SK-N-SH treated with all-trans-retinoic acid at 6 μM for 48 hours (cell line): ENCODE data around the gene ELP4.

Experiments used
- ATAC-seq: fragments of 200-7000 bp; cut with Tn5 transposase; 3 replicates; pipeline ENCODE4 v1.9.1; 2020; ENCODE audit warnings: mild to moderate bottlenecking, moderate library complexity
- ARNTL ChIP-seq: fragments of 450-650 bp; formaldehyde crosslinking; IDR thresholded peaks from 2 replicates; pipeline ENCODE4 v1.5.0; 2020; ENCODE audit warnings: low read depth, mild to moderate bottlenecking, moderate library complexity, borderline replicate concordance
- BACH2 ChIP-seq: fragments of 250-450 bp; sonication (Bioruptor Pico); IDR thresholded peaks from 2 replicates; pipeline ENCODE4 v1.9.0; 2021; ENCODE audit warnings: mild to moderate bottlenecking, borderline replicate concordance
- CREB5 ChIP-seq: fragments of 250-450 bp; sonication (Bioruptor Pico); IDR thresholded peaks from 2 replicates; pipeline ENCODE4 v1.5.1; 2020; ENCODE audit warnings: low read depth, mild to moderate bottlenecking, moderate library complexity
- ESRRG ChIP-seq: fragments of 250-450 bp; sonication (Bioruptor Pico); IDR thresholded peaks from 2 replicates; pipeline ENCODE4 v1.6.1; 2021; ENCODE audit warnings: mild to moderate bottlenecking
- GLIS3 ChIP-seq: fragments of 250-450 bp; sonication (Bioruptor Pico); IDR thresholded peaks from 2 replicates; pipeline ENCODE4 v1.5.0; 2020; ENCODE audit warnings: mild to moderate bottlenecking, moderate library complexity
- ISL1 ChIP-seq: fragments of 250-450 bp; sonication (Bioruptor Pico); IDR thresholded peaks from 2 replicates; pipeline ENCODE4 v2.1.2; 2022; ENCODE audit warnings: mild to moderate bottlenecking, moderate library complexity
- OSR1 ChIP-seq: fragments of 250-450 bp; sonication (Bioruptor Pico); IDR thresholded peaks from 2 replicates; pipeline ENCODE4 v1.8.0; 2022; ENCODE audit warnings: moderate library complexity, mild to moderate bottlenecking, inconsistent platforms
- PPARA ChIP-seq: fragments of 250-450 bp; sonication (Bioruptor Pico); IDR thresholded peaks from 2 replicates; pipeline ENCODE4 v1.5.0; 2020; ENCODE audit warnings: mild to moderate bottlenecking, borderline replicate concordance
- RARB ChIP-seq: fragments of 250-450 bp; sonication (Bioruptor Pico); IDR thresholded peaks from 2 replicates; pipeline ENCODE4 v1.8.0; 2021; ENCODE audit warnings: mild to moderate bottlenecking, moderate library complexity
- SNAI2 ChIP-seq: fragments of 250-450 bp; sonication (Bioruptor Pico); IDR thresholded peaks from 2 replicates; pipeline ENCODE4 v1.5.0; 2020; ENCODE audit warnings: mild to moderate bottlenecking, moderate library complexity
- TCF4 ChIP-seq: fragments of 250-450 bp; sonication (Bioruptor Pico); IDR thresholded peaks from 2 replicates; pipeline ENCODE4 v1.8.0; 2021; ENCODE audit warnings: mild to moderate bottlenecking, moderate library complexity, borderline replicate concordance
- TOX ChIP-seq: fragments of 250-450 bp; sonication (Bioruptor Pico); IDR thresholded peaks from 2 replicates; pipeline ENCODE4 v1.8.0; 2021; ENCODE audit warnings: mild to moderate bottlenecking, moderate library complexity, borderline replicate concordance
- ZC3H10 ChIP-seq: fragments of 250-450 bp; sonication (Bioruptor Pico); IDR thresholded peaks from 2 replicates; pipeline ENCODE4 v1.5.1; 2021; ENCODE audit warnings: mild to moderate bottlenecking, moderate library complexity
- ZFP3 ChIP-seq: fragments of 250-450 bp; sonication (Bioruptor Pico); IDR thresholded peaks from 2 replicates; pipeline ENCODE4 v1.5.0; 2020; ENCODE audit warnings: mild to moderate bottlenecking, moderate library complexity
- ZFP30 ChIP-seq: fragments of 450-650 bp; formaldehyde crosslinking; IDR thresholded peaks from 2 replicates; pipeline ENCODE4 v1.5.0; 2022; ENCODE audit warnings: mild to moderate bottlenecking, moderate library complexity
- ZNF565 ChIP-seq: fragments of 450-650 bp; formaldehyde crosslinking; conservative IDR thresholded peaks from 2 replicates; pipeline ENCODE4 v1.5.0; 2020; ENCODE audit warnings: low read depth, mild to moderate bottlenecking, moderate library complexity
- ZNF70 ChIP-seq: fragments of 450-650 bp; formaldehyde crosslinking; IDR thresholded peaks from 2 replicates; pipeline ENCODE4 v1.5.0; 2020; ENCODE audit warnings: mild to moderate bottlenecking, moderate library complexity
- ZNF8 ChIP-seq: fragments of 450-650 bp; formaldehyde crosslinking; IDR thresholded peaks from 2 replicates; pipeline ENCODE4 v1.5.0; 2020; ENCODE audit warnings: mild to moderate bottlenecking, moderate library complexity
- TF ChIP-seq, protein P1 (sequence below): fragments of 250-450 bp; sonication (Bioruptor Pico); IDR thresholded peaks from 2 replicates; pipeline ENCODE4 v1.5.1; 2021; ENCODE audit warnings: mild to moderate bottlenecking, moderate library complexity
- TF ChIP-seq, protein P2 (sequence below): fragments of 250-450 bp; sonication (Bioruptor Pico); IDR thresholded peaks from 2 replicates; pipeline ENCODE4 v1.8.0; 2021; ENCODE audit warnings: low read depth, mild to moderate bottlenecking, moderate library complexity, borderline replicate concordance
- TF ChIP-seq, protein P3 (sequence below): fragments of 250-450 bp; sonication (Bioruptor Pico); IDR thresholded peaks from 2 replicates; pipeline ENCODE4 v1.5.0; 2020; ENCODE audit warnings: mild to moderate bottlenecking, moderate library complexity
- TF ChIP-seq, protein P4 (sequence below): fragments of 250-450 bp; sonication (Bioruptor Pico); IDR thresholded peaks from 2 replicates; pipeline ENCODE4 v1.8.0; 2020; ENCODE audit warnings: mild to moderate bottlenecking, moderate library complexity, borderline replicate concordance

Gene ELP4

GRCh38 chr11:31646216-31646615 is 136.6 kb downstream of the ELP4 start:
- no peak for TF ChIP-seq ZNF565 (CRISPR knock-in tag)
- no peak for TF ChIP-seq ARNTL
- TF ChIP-seq ZFP30 (CRISPR knock-in tag), result no peak
- TF ChIP-seq OSR1, result no peak
- no peak for TF ChIP-seq TOX
- no peak for TF ChIP-seq PPARA (CRISPR knock-in tag)
- TF ChIP-seq, all 23 proteins: peak for 0
- no peak for ATAC-seq

GRCh38 chr11:31649129-31649966 is 139.8 kb downstream of the ELP4 start:
- TF ChIP-seq OSR1, result no peak
- TF ChIP-seq ZNF8, result no peak
- TF ChIP-seq, protein P1, sequence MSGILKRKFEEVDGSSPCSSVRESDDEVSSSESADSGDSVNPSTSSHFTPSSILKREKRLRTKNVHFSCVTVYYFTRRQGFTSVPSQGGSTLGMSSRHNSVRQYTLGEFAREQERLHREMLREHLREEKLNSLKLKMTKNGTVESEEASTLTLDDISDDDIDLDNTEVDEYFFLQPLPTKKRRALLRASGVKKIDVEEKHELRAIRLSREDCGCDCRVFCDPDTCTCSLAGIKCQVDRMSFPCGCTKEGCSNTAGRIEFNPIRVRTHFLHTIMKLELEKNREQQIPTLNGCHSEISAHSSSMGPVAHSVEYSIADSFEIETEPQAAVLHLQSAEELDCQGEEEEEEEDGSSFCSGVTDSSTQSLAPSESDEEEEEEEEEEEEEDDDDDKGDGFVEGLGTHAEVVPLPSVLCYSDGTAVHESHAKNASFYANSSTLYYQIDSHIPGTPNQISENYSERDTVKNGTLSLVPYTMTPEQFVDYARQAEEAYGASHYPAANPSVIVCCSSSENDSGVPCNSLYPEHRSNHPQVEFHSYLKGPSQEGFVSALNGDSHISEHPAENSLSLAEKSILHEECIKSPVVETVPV (CRISPR knock-in tag), result no peak
- TF ChIP-seq CREB5 (CRISPR knock-in tag), result no peak
- no peak for TF ChIP-seq RARB (CRISPR knock-in tag)
- TF ChIP-seq ISL1 (CRISPR knock-in tag), result no peak
- TF ChIP-seq, protein P2, sequence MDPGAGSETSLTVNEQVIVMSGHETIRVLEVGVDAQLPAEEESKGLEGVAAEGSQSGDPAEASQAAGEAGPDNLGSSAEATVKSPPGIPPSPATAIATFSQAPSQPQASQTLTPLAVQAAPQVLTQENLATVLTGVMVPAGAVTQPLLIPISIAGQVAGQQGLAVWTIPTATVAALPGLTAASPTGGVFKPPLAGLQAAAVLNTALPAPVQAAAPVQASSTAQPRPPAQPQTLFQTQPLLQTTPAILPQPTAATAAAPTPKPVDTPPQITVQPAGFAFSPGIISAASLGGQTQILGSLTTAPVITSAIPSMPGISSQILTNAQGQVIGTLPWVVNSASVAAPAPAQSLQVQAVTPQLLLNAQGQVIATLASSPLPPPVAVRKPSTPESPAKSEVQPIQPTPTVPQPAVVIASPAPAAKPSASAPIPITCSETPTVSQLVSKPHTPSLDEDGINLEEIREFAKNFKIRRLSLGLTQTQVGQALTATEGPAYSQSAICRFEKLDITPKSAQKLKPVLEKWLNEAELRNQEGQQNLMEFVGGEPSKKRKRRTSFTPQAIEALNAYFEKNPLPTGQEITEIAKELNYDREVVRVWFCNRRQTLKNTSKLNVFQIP (CRISPR knock-in tag), result no peak
- TF ChIP-seq SNAI2, result no peak
- TF ChIP-seq ESRRG (CRISPR knock-in tag), result no peak
- TF ChIP-seq ZFP30 (CRISPR knock-in tag), result no peak
- no peak for TF ChIP-seq ARNTL
- no peak for TF ChIP-seq PPARA (CRISPR knock-in tag)
- TF ChIP-seq, protein P3, sequence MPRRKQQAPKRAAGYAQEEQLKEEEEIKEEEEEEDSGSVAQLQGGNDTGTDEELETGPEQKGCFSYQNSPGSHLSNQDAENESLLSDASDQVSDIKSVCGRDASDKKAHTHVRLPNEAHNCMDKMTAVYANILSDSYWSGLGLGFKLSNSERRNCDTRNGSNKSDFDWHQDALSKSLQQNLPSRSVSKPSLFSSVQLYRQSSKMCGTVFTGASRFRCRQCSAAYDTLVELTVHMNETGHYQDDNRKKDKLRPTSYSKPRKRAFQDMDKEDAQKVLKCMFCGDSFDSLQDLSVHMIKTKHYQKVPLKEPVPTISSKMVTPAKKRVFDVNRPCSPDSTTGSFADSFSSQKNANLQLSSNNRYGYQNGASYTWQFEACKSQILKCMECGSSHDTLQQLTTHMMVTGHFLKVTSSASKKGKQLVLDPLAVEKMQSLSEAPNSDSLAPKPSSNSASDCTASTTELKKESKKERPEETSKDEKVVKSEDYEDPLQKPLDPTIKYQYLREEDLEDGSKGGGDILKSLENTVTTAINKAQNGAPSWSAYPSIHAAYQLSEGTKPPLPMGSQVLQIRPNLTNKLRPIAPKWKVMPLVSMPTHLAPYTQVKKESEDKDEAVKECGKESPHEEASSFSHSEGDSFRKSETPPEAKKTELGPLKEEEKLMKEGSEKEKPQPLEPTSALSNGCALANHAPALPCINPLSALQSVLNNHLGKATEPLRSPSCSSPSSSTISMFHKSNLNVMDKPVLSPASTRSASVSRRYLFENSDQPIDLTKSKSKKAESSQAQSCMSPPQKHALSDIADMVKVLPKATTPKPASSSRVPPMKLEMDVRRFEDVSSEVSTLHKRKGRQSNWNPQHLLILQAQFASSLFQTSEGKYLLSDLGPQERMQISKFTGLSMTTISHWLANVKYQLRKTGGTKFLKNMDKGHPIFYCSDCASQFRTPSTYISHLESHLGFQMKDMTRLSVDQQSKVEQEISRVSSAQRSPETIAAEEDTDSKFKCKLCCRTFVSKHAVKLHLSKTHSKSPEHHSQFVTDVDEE (CRISPR knock-in tag), result no peak
- TF ChIP-seq TCF4 (CRISPR knock-in tag), result no peak
- TF ChIP-seq, protein P4, sequence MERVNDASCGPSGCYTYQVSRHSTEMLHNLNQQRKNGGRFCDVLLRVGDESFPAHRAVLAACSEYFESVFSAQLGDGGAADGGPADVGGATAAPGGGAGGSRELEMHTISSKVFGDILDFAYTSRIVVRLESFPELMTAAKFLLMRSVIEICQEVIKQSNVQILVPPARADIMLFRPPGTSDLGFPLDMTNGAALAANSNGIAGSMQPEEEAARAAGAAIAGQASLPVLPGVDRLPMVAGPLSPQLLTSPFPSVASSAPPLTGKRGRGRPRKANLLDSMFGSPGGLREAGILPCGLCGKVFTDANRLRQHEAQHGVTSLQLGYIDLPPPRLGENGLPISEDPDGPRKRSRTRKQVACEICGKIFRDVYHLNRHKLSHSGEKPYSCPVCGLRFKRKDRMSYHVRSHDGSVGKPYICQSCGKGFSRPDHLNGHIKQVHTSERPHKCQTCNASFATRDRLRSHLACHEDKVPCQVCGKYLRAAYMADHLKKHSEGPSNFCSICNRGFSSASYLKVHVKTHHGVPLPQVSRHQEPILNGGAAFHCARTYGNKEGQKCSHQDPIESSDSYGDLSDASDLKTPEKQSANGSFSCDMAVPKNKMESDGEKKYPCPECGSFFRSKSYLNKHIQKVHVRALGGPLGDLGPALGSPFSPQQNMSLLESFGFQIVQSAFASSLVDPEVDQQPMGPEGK (CRISPR knock-in tag), result no peak
- no peak for TF ChIP-seq GLIS3 (CRISPR knock-in tag)
- TF ChIP-seq BACH2, result no peak
- no peak for TF ChIP-seq ZFP3
- TF ChIP-seq ZC3H10 (CRISPR knock-in tag), result no peak
- no peak for TF ChIP-seq ZNF70
- ATAC-seq, result no peak

GRCh38 chr11:31651208-31651607 is 141.6 kb downstream of the ELP4 start:
- no peak for ATAC-seq
- no peak for TF ChIP-seq RARB (CRISPR knock-in tag)
- TF ChIP-seq ZFP30 (CRISPR knock-in tag), result no peak
- TF ChIP-seq ZNF70, result no peak
- TF ChIP-seq ZC3H10 (CRISPR knock-in tag), result no peak
- TF ChIP-seq, all 23 proteins: peak for 0
